ENCODE data around the gene FOSL2.

Gene FOSL2

DNA sequence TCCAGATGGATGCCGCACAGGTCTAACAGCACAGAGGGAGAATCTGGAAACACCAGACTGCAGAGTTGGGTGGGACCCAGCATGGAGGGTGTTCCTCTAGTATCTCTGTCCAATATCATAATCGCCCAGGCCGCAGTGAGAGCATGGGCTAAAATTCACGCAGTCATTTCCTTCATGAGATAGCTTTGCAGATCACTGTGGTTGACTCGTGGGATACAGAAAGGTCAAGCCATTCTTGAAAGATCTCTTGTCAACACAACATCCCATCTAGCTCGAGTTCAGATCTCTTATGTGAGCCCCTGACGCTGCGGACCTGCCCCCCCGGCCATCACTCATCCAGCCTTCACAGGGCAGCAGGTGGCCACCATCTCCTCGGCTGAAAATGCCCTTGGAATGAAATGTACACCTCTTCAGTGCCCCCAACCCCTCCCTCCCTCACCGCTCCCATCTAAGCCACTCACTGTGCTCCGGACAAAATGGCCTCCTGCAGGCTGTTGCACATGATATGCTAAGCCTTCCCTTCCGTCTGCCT lies 45.9 kb downstream of the FOSL2 start:
- Mint-ChIP-seq H3K36me3 (no peaks in the 10 kb centered on the region), H3K4me3 (no peak overlapping the region), H3K9me3 (peaks cover 1% of the 10 kb centered on the region), H3K27me3 (peaks cover 7% of the 10 kb centered on the region), H3K27ac (no peak overlapping the region), H3K4me1 (no peaks in the 10 kb centered on the region)
- no peak for ATAC-seq (ENCODE audit: low read depth)
- no peak for DNase-seq (ENCODE audit: low spot score in 2 of 2)

GRCh38 chr2:28439127-28439526 lies 46.5 kb downstream of the FOSL2 start:
- no peak for ATAC-seq (ENCODE audit: low read depth)
- peaks cover 1% of the 10 kb centered on the region for H3K9me3 Mint-ChIP-seq
- no peak overlapping the region for H3K27ac Mint-ChIP-seq
- no peaks in the 10 kb centered on the region for H3K36me3 Mint-ChIP-seq
- DNase-seq (ENCODE audit: low spot score in 2 of 2) = no peak
- no peaks in the 10 kb centered on the region for H3K4me1 Mint-ChIP-seq
- no peak overlapping the region for H3K4me3 Mint-ChIP-seq
- peaks cover 4% of the 10 kb centered on the region for H3K27me3 Mint-ChIP-seq

- ATAC-seq (ENCODE audit: low read depth) = no peak
Measured at GRCh38 chr2:28439763-28440162, 47.1 kb downstream of the FOSL2 start.

DNA sequence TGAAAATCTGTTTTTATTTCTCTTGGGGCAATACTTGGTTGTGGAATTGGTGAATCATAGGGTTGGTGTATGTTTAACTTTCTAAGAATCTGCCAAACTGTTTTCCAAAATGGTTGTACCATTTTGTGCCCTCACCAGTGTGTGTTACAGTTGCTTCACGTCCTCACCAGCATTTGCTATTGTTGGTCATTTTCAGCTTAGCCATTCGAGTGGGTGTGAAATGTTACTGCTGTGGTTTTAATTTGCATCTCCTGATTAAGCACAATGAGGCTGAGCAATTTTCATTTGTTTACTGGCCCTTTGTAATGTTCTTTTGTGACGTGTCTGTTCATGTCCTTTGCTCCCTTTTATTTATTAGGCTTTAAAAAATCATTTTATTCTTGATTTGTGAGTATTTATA lies 49.7 kb downstream of the FOSL2 start:
- H3K9me3 Mint-ChIP-seq = peaks cover 1% of the 10 kb centered on the region
- H3K36me3 Mint-ChIP-seq = no peaks in the 10 kb centered on the region
- ATAC-seq (ENCODE audit: low read depth) = no peak
- H3K27me3 Mint-ChIP-seq = peaks cover 4% of the 10 kb centered on the region
- DNase-seq (ENCODE audit: low spot score in 2 of 2) = no peak
- H3K27ac Mint-ChIP-seq = no peak overlapping the region
- H3K4me1 Mint-ChIP-seq = no peaks in the 10 kb centered on the region
- H3K4me3 Mint-ChIP-seq = no peak overlapping the region

More at GRCh38 chr2:28439763-28440162, 47.1 kb downstream of the FOSL2 start:
- Mint-ChIP-seq H3K4me1 (no peaks in the 10 kb centered on the region), H3K27ac (no peak overlapping the region), H3K27me3 (peaks cover 4% of the 10 kb centered on the region), H3K9me3 (peaks cover 1% of the 10 kb centered on the region), H3K4me3 (no peak overlapping the region), H3K36me3 (no peaks in the 10 kb centered on the region)
- DNase-seq (ENCODE audit: low spot score in 2 of 2) = no peak

GRCh38 chr2:28444956-28445355 lies 52.3 kb downstream of the FOSL2 start:
- H3K27me3 Mint-ChIP-seq = peaks cover 8% of the 10 kb centered on the region
- no peak overlapping the region for H3K4me3 Mint-ChIP-seq
- DNase-seq (ENCODE audit: low spot score in 2 of 2) (no peak), ATAC-seq (ENCODE audit: low read depth) (no peak)
- H3K4me1 Mint-ChIP-seq = no peaks in the 10 kb centered on the region
- H3K27ac Mint-ChIP-seq = no peak overlapping the region
- peaks cover 1% of the 10 kb centered on the region for H3K9me3 Mint-ChIP-seq
- H3K36me3 Mint-ChIP-seq = no peaks in the 10 kb centered on the region

GRCh38 chr2:28445448-28446258 lies 53.0 kb downstream of the FOSL2 start:
- H3K36me3 Mint-ChIP-seq = no peaks in the 10 kb centered on the region
- no peaks in the 10 kb centered on the region for H3K4me1 Mint-ChIP-seq
- H3K27me3 Mint-ChIP-seq = peaks cover 10% of the 10 kb centered on the region
- DNase-seq (ENCODE audit: low spot score in 2 of 2) (no peak), ATAC-seq (ENCODE audit: low read depth) (no peak)
- no peak overlapping the region for H3K4me3 Mint-ChIP-seq
- H3K9me3 Mint-ChIP-seq = peaks cover 1% of the 10 kb centered on the region
- H3K27ac Mint-ChIP-seq = no peak overlapping the region

GRCh38 chr2:28446531-28446930 lies 53.9 kb downstream of the FOSL2 start:
- H3K27ac Mint-ChIP-seq = no peak overlapping the region
- H3K9me3 Mint-ChIP-seq = peaks cover 1% of the 10 kb centered on the region
- no peak for DNase-seq (ENCODE audit: low spot score in 2 of 2)
- no peak for ATAC-seq (ENCODE audit: low read depth)
- no peaks in the 10 kb centered on the region for H3K36me3 Mint-ChIP-seq
- no peak overlapping the region for H3K4me3 Mint-ChIP-seq
- H3K4me1 Mint-ChIP-seq = no peaks in the 10 kb centered on the region
- peaks cover 10% of the 10 kb centered on the region for H3K27me3 Mint-ChIP-seq

DNA sequence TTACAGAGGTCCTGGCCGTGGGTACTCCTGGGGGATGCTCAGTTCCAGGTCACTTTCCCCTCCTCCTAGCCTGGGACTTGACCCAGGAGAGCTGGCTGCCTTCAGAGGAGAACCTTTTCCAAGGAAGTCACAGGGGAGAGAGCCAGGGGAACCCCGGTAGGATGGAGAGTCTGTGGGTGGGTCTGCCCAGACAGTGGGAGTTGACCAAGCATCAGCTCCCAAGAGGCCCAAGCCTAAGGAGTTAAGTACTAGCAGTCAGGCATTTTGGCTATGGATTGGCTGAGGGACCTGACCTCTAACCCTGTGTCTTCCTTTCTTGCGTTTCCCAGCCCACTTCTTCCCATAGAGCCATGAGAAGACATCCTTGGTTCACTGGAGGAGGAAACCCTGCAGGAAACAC lies 54.4 kb downstream of the FOSL2 start:
- Mint-ChIP-seq H3K4me3 (no peak overlapping the region), H3K27ac (no peak overlapping the region), H3K9me3 (no peaks in the 10 kb centered on the region), H3K27me3 (peaks cover 6% of the 10 kb centered on the region), H3K4me1 (no peaks in the 10 kb centered on the region), H3K36me3 (no peaks in the 10 kb centered on the region)
- ATAC-seq (ENCODE audit: low read depth) (no peak), DNase-seq (ENCODE audit: low spot score in 2 of 2) (no peak)

- no peaks in the 10 kb centered on the region for H3K36me3 Mint-ChIP-seq
- no peak overlapping the region for H3K27ac Mint-ChIP-seq
- H3K4me3 Mint-ChIP-seq = no peak overlapping the region
- no peak for DNase-seq (ENCODE audit: low spot score in 2 of 2)
- no peak for ATAC-seq (ENCODE audit: low read depth)
- H3K27me3 Mint-ChIP-seq = peaks cover 6% of the 10 kb centered on the region
- H3K4me1 Mint-ChIP-seq = no peaks in the 10 kb centered on the region
- no peaks in the 10 kb centered on the region for H3K9me3 Mint-ChIP-seq
Measured at GRCh38 chr2:28447943-28448792, 55.5 kb downstream of the FOSL2 start.

GRCh38 chr2:28448793-28449100 lies 56.1 kb downstream of the FOSL2 start:
- no peak overlapping the region for H3K27ac Mint-ChIP-seq
- H3K27me3 Mint-ChIP-seq = peaks cover 6% of the 10 kb centered on the region
- H3K4me3 Mint-ChIP-seq = no peak overlapping the region
- ATAC-seq (ENCODE audit: low read depth) (no peak), DNase-seq (ENCODE audit: low spot score in 2 of 2) (no peak)
- H3K36me3 Mint-ChIP-seq = no peaks in the 10 kb centered on the region
- H3K4me1 Mint-ChIP-seq = no peaks in the 10 kb centered on the region
- no peaks in the 10 kb centered on the region for H3K9me3 Mint-ChIP-seq

DNA sequence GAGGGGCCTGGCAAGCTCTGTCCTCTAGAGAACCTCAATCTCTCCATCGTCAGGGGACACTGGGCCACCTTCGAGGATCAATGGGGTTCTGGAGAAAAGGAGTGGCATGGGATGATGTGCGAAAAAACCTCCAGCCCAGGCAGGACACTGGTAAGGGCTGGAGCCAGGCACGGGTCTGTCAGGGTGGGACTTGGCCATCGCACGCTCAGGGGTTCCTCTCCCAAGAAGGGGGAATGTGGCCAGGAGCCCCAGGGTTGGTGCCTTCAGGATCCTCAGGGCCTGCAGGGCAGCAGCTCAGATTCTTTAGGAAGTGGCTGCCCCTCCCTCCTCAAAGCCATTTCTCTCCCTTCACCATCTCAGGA lies 56.4 kb downstream of the FOSL2 start:
- Mint-ChIP-seq H3K9me3 (no peaks in the 10 kb centered on the region), H3K36me3 (no peaks in the 10 kb centered on the region), H3K4me1 (no peaks in the 10 kb centered on the region), H3K27ac (no peak overlapping the region), H3K4me3 (no peak overlapping the region), H3K27me3 (peaks cover 6% of the 10 kb centered on the region)
- DNase-seq (ENCODE audit: low spot score in 2 of 2) = no peak
- no peak for ATAC-seq (ENCODE audit: low read depth)

DNA sequence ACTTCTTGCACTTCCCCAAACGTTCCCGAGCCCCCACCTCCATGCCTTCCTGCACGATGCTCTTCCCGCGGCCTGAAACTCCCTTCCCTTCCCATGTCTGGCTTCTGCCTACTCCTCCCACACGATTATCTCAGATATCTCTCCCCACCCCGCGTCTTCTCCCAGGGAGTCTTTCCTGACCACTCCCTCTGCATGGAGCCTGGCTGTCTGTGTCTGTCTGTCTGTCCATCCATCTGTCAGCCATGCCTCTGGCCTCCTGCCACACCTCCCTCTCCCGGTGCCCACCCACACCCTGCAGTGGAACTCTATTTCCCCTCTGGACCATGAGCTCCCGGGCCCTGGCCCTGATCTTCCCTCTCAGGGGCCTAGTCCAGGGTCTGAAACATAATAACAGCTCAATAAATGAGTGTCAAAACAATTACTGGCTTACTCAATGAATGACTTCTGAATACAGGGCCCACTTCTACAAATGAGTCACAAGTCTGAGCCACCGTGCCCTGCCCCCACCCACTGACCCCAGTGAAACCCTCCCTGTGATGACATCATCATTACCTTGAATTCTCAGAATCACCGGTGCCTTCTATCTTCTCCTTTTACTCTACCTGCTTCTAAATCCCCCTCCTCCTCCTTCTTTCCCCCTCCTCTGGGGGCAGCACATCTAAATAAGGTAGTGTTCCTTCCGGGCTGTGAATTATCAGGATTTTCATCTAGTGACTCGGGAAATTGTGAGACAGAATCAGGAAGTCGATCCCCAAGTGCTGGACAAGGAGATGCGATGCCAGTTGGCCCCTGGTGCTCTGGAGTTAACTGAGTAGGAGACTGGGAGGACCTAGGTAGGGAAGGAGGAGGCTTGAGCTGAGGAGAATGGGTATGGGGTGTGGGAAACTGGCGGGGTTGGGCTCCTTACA lies 57.1 kb downstream of the FOSL2 start:
- Mint-ChIP-seq H3K9me3 (no peaks in the 10 kb centered on the region), H3K36me3 (no peaks in the 10 kb centered on the region), H3K4me1 (no peaks in the 10 kb centered on the region), H3K4me3 (no peak overlapping the region), H3K27me3 (peaks cover 6% of the 10 kb centered on the region), H3K27ac (no peak overlapping the region)
- no peak for ATAC-seq (ENCODE audit: low read depth)
- no peak for DNase-seq (ENCODE audit: low spot score in 2 of 2)

- H3K4me1 Mint-ChIP-seq = no peaks in the 10 kb centered on the region
- H3K9me3 Mint-ChIP-seq = no peaks in the 10 kb centered on the region
- ATAC-seq (ENCODE audit: low read depth) (no peak), DNase-seq (ENCODE audit: low spot score in 2 of 2) (no peak)
- H3K27ac Mint-ChIP-seq = no peak overlapping the region
- H3K4me3 Mint-ChIP-seq = no peak overlapping the region
- H3K27me3 Mint-ChIP-seq = peaks cover 6% of the 10 kb centered on the region
- H3K36me3 Mint-ChIP-seq = no peaks in the 10 kb centered on the region
Measured at GRCh38 chr2:28450901-28451565, 58.4 kb downstream of the FOSL2 start.
